ENCODE data around the gene AK5.

GRCh38 chr1:77473690-77474089, 191.9 kb downstream of the AK5 start:
- TF ChIP-seq POLR2A (IDR thresholded peaks at IDR 0.05) (no peak), CTCF (IDR thresholded peaks at IDR 0.05) (no peak)
